SKM-1 (cell line): ENCODE data around the gene PATZ1.

Experiments used
- DNase-seq: peaks from one replicate; lab custom pipeline; 2025; ENCODE audit not compliant: unreplicated experiment; lab: John Stamatoyannopoulos, UW

The PATZ1 gene

GRCh38 chr22:31284281-31285155, 61.6 kb downstream of the PATZ1 start:
- no peak for DNase-seq

DNA sequence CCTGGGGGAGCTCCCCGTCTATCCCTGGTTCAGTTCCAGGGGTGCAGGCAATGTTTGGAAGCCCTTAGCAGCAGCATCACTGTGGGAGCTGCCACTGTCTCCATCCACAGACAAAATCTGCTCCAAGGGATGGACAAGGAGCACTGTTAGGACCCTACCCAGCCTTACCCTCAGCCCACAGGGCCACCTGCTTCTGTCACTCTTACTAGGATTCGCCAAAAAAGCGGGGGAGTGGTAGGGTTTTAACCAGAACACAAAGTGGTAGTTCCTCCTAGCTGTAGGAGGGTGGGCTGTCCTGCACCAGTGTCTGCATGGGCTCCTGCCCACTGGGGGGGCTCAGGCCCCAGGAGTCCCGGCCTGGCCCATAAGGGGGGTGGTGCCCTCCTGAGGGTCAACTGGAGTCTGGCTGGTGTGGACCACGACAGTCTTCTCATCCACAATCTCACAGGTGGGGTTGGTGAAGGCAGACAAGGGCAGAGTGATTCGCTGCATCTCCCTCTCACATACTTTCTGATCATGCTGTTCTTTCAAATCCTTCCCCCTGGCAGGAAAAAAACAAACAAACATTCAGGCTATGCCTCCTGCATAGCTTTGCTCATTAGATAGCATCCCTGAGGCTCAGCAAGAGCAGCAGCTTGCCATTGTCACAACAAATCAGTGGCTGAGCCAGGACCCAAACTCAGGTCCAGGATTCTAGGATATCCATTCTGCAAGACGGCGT, 63.2 kb downstream of the PATZ1 start:
- DNase-seq: no peak

- no peak for DNase-seq
Measured at GRCh38 chr22:31281733-31282132, 64.4 kb downstream of the PATZ1 start.

DNA sequence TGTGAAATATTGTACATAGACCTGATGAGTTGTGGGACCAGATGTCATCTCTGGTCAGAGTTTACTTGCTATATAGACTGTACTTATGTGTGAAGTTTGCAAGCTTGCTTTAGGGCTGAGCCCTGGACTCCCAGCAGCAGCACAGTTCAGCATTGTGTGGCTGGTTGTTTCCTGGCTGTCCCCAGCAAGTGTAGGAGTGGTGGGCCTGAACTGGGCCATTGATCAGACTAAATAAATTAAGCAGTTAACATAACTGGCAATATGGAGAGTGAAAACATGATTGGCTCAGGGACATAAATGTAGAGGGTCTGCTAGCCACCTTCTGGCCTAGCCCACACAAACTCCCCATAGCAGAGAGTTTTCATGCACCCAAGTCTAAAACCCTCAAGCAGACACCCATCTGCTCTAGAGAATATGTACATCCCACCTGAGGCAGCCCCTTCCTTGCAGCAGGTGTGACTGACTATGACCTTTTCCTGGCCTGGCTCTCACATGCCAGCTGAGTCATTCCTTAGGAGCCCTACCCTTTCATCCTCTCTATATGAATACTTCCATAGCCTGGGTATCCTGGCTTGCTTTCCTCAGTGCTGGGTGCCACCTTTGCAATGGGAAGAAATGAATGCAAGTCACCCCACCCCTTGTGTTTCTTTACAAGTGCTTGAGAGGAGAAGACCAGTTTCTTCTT, 66.2 kb downstream of the PATZ1 start:
- DNase-seq: no peak

DNA sequence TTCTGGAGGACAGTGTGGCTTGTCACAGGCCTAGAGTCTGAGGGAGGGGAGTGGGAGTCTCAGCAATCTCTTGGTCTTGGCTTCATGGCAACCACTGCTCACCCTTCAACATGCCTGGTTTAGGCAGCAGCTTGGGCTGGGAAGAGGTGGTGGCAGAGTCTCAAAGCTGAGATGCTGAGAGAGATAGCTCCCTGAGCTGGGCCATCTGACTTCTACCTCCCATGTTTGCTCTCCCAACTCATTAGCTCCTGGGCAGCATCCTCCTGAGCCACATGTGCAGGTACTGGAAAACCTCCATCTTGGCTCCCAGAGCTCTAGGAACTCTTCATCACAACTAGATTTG, 66.8 kb downstream of the PATZ1 start:
- no peak for DNase-seq

- DNase-seq: no peak
Measured at GRCh38 chr22:31278626-31279326, 67.4 kb downstream of the PATZ1 start.

- DNase-seq: no peak
Measured at GRCh38 chr22:31278151-31278621, 68.0 kb downstream of the PATZ1 start.

GRCh38 chr22:31277741-31278140, 68.4 kb downstream of the PATZ1 start:
- no peak for DNase-seq

DNA sequence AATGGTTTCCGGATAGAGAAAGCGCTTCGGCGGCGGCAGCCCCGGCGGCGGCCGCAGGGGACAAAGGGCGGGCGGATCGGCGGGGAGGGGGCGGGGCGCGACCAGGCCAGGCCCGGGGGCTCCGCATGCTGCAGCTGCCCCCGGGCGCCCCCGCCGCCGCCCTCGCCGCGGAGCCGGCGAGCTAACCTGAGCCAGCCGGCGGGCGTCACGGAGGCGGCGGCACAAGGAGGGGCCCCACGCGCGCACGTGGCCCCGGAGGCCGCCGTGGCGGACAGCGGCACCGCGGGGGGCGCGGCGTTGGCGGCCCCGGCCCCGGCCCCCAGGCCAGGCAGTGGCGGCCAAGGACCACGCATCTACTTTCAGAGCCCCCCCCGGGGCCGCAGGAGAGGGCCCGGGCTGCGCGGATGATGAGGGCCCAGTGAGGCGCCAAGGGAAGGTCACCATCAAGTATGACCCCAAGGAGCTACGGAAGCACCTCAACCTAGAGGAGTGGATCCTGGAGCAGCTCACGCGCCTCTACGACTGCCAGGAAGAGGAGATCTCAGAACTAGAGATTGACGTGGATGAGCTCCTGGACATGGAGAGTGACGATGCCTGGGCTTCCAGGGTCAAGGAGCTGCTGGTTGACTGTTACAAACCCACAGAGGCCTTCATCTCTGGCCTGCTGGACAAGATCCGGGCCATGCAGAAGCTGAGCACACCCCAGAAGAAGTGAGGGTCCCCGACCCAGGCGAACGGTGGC, 69.5 kb downstream of the PATZ1 start:
- no peak for DNase-seq
